ENCODE results near the gene OR2T3. TPM values are rescaled to one million over a fixed set of nuclear protein-coding genes. Genes with fewer than 3 reads are reported as not detected.
A peak's percentile ranks its signal among the peaks of the same experiment; 100 is the strongest.
"Not testable (repeated sequence)": the region's sequence is repeated elsewhere in the genome, so short reads cannot be mapped to it uniquely, and the experiment has no call there.

The OR2T3 gene
- total and polyA plus RNA-seq, 2 donors (not counting 3 experiments of a cell fraction or from before 2014, with no cell fraction given), result not detected

DNA sequence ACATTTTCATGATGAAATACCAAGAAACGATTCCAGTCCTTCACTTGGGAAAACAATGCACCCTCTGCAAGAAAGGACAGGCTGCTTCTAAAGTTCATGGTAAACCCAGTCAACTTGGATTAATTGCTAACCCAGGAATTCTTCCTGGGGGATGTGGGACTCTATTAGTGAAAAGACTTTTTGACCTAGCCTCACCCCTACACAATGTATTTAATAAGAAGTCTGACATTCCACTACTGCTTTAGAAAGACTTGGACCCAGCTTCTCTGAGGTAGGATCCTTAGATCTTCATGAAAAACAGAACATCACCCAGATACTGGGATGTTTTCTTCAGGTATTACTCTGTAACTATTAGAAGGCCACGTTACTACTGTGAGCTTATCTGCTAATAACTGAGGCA lies 27.8 kb upstream of the OR2T3 start, which contains the start of gene OR2T2:
Gene OR2T2 (plus strand): TSS at position 239 of the 400 bp plus-strand sequence. CDS start 7,161 bp downstream, outside the sequence.
- H4K20me1 ChIP-seq (replicated peaks; ENCODE audit: control insufficient read depth, extremely low read depth, insufficient read depth, low read length); H3K79me2 ChIP-seq (ENCODE audit: control insufficient read depth, insufficient read depth, low read length); H3K9me3 ChIP-seq (replicated peaks; ENCODE audit: control insufficient read depth, insufficient read depth, low read length); intact Hi-C loops (cut with micrococcal nuclease); H3K9ac ChIP-seq (replicated peaks; ENCODE audit: extremely low read depth, insufficient read depth, low read length); H3K27me3 ChIP-seq (ENCODE audit: control insufficient read depth in 2 of 2, insufficient read depth in 2 of 2, low read length in 2 of 2); DNase-seq (ENCODE audit: low read depth, low spot score); H3K4me1 ChIP-seq (ENCODE audit: control insufficient read depth, extremely low read depth, insufficient read depth, low read length); H3K4me2 ChIP-seq (ENCODE audit: insufficient read depth, low read length); CTCF ChIA-PET; BruUV-seq (replicated peaks); FAIRE-seq; dilution Hi-C loops (cut with MboI; ENCODE audit: extremely low pct_ligation_motif_present, low sequenced_read_pairs); H2AFZ ChIP-seq (ENCODE audit: low read depth, low read length); H3K9me1 ChIP-seq (replicated peaks; ENCODE audit: control insufficient read depth, extremely low read depth, insufficient read depth, low read length); H3K27ac ChIP-seq (ENCODE audit: insufficient read depth, low read depth, low read length); H3K4me3 ChIP-seq (replicated peaks in 1 of 3; ENCODE audit: insufficient read depth in 1 of 3, low read depth in 1 of 3, low read length in 3 of 3); H3K36me3 ChIP-seq (ENCODE audit: control insufficient read depth in 2 of 2, extremely low read depth in 1 of 2, insufficient read depth in 2 of 2, low read length in 2 of 2); POLR2A ChIA-PET: not testable (repeated sequence)

GRCh38 chr1:248448409-248449074 lies 24.6 kb upstream of the OR2T3 start:
- H3K4me1 ChIP-seq (ENCODE audit: control insufficient read depth, extremely low read depth, insufficient read depth, low read length); H3K9ac ChIP-seq (replicated peaks; ENCODE audit: extremely low read depth, insufficient read depth, low read length); POLR2A ChIA-PET; H3K27me3 ChIP-seq (ENCODE audit: control insufficient read depth in 2 of 2, insufficient read depth in 2 of 2, low read length in 2 of 2); H3K9me3 ChIP-seq (replicated peaks; ENCODE audit: control insufficient read depth, insufficient read depth, low read length); H3K4me2 ChIP-seq (ENCODE audit: insufficient read depth, low read length); H3K27ac ChIP-seq (ENCODE audit: insufficient read depth, low read depth, low read length); FAIRE-seq; H4K20me1 ChIP-seq (replicated peaks; ENCODE audit: control insufficient read depth, extremely low read depth, insufficient read depth, low read length); DNase-seq (ENCODE audit: low read depth, low spot score); intact Hi-C loops (cut with micrococcal nuclease); dilution Hi-C loops (cut with MboI; ENCODE audit: extremely low pct_ligation_motif_present, low sequenced_read_pairs); H3K36me3 ChIP-seq (ENCODE audit: control insufficient read depth in 2 of 2, extremely low read depth in 1 of 2, insufficient read depth in 2 of 2, low read length in 2 of 2); CTCF ChIA-PET; H3K4me3 ChIP-seq (replicated peaks in 1 of 3; ENCODE audit: insufficient read depth in 1 of 3, low read depth in 1 of 3, low read length in 3 of 3); H3K79me2 ChIP-seq (ENCODE audit: control insufficient read depth, insufficient read depth, low read length); BruUV-seq (replicated peaks); H3K9me1 ChIP-seq (replicated peaks; ENCODE audit: control insufficient read depth, extremely low read depth, insufficient read depth, low read length); H2AFZ ChIP-seq (ENCODE audit: low read depth, low read length): not testable (repeated sequence)

- CTCF ChIA-PET; BruUV-seq (replicated peaks); H3K4me1 ChIP-seq (ENCODE audit: control insufficient read depth, extremely low read depth, insufficient read depth, low read length); H3K4me3 ChIP-seq (replicated peaks in 1 of 3; ENCODE audit: insufficient read depth in 1 of 3, low read depth in 1 of 3, low read length in 3 of 3); H3K9ac ChIP-seq (replicated peaks; ENCODE audit: extremely low read depth, insufficient read depth, low read length); H2AFZ ChIP-seq (ENCODE audit: low read depth, low read length); intact Hi-C loops (cut with micrococcal nuclease); H4K20me1 ChIP-seq (replicated peaks; ENCODE audit: control insufficient read depth, extremely low read depth, insufficient read depth, low read length); H3K4me2 ChIP-seq (ENCODE audit: insufficient read depth, low read length); H3K79me2 ChIP-seq (ENCODE audit: control insufficient read depth, insufficient read depth, low read length); H3K27me3 ChIP-seq (ENCODE audit: control insufficient read depth in 2 of 2, insufficient read depth in 2 of 2, low read length in 2 of 2); dilution Hi-C loops (cut with MboI; ENCODE audit: extremely low pct_ligation_motif_present, low sequenced_read_pairs); H3K36me3 ChIP-seq (ENCODE audit: control insufficient read depth in 2 of 2, extremely low read depth in 1 of 2, insufficient read depth in 2 of 2, low read length in 2 of 2); DNase-seq (ENCODE audit: low read depth, low spot score); H3K27ac ChIP-seq (ENCODE audit: insufficient read depth, low read depth, low read length); H3K9me3 ChIP-seq (replicated peaks; ENCODE audit: control insufficient read depth, insufficient read depth, low read length); POLR2A ChIA-PET; H3K9me1 ChIP-seq (replicated peaks; ENCODE audit: control insufficient read depth, extremely low read depth, insufficient read depth, low read length): not testable (repeated sequence)
- peak; percentile 53 for FAIRE-seq
These were observed 23.2 kb upstream of the OR2T3 start for GRCh38 chr1:248449821-248450465.

- BruUV-seq (replicated peaks); H3K27ac ChIP-seq (ENCODE audit: insufficient read depth, low read depth, low read length); H4K20me1 ChIP-seq (replicated peaks; ENCODE audit: control insufficient read depth, extremely low read depth, insufficient read depth, low read length); CTCF ChIA-PET; POLR2A ChIA-PET; H3K4me3 ChIP-seq (replicated peaks in 1 of 3; ENCODE audit: insufficient read depth in 1 of 3, low read depth in 1 of 3, low read length in 3 of 3); H3K27me3 ChIP-seq (ENCODE audit: control insufficient read depth in 2 of 2, insufficient read depth in 2 of 2, low read length in 2 of 2); dilution Hi-C loops (cut with MboI; ENCODE audit: extremely low pct_ligation_motif_present, low sequenced_read_pairs); H3K4me1 ChIP-seq (ENCODE audit: control insufficient read depth, extremely low read depth, insufficient read depth, low read length); H3K9ac ChIP-seq (replicated peaks; ENCODE audit: extremely low read depth, insufficient read depth, low read length); H3K79me2 ChIP-seq (ENCODE audit: control insufficient read depth, insufficient read depth, low read length); H3K36me3 ChIP-seq (ENCODE audit: control insufficient read depth in 2 of 2, extremely low read depth in 1 of 2, insufficient read depth in 2 of 2, low read length in 2 of 2); FAIRE-seq; H3K9me3 ChIP-seq (replicated peaks; ENCODE audit: control insufficient read depth, insufficient read depth, low read length); H3K9me1 ChIP-seq (replicated peaks; ENCODE audit: control insufficient read depth, extremely low read depth, insufficient read depth, low read length); intact Hi-C loops (cut with micrococcal nuclease); H2AFZ ChIP-seq (ENCODE audit: low read depth, low read length); DNase-seq (ENCODE audit: low read depth, low spot score); H3K4me2 ChIP-seq (ENCODE audit: insufficient read depth, low read length): not testable (repeated sequence)
These were observed 22.5 kb upstream of the OR2T3 start for GRCh38 chr1:248450466-248451145.

Data from endothelial cell of umbilical vein (primary cell).